NCI-H460 (cell line): Measurements from ENCODE around the gene HSD17B13. TPM values are rescaled to one million over a fixed set of nuclear protein-coding genes. Genes with fewer than 3 reads are reported as not detected.
A peak's percentile ranks its signal among the peaks of the same experiment; 100 is the strongest.
"Not testable (repeated sequence)": the region's sequence is repeated elsewhere in the genome, so short reads cannot be mapped to it uniquely, and the experiment has no call there.

Experiments used
- DNase-seq: peaks from one replicate; pipeline ENCODE4 v3.0.0-alpha.2; 2016; ENCODE audit warnings: low read depth; ENCODE audit errors: extremely low read depth
- total RNA-seq: library from RNA; depleted of rRNA; stranded (reverse); fragments of >200 nt; shearing (Covaris generic); gene quantifications from 2 replicates; pipeline ENCODE4 v1.2.3, GENCODE V29; 2014

Gene HSD17B13
- total RNA-seq, 1 experiment from 2014 or later: 0.20 TPM

- no peak for DNase-seq
Measured at GRCh38 chr4:87317527-87317926, 5.2 kb downstream of the HSD17B13 start.

GRCh38 chr4:87316961-87317360 is 5.7 kb downstream of the HSD17B13 start:
- DNase-seq: no peak

GRCh38 chr4:87315000-87315399 is 7.7 kb downstream of the HSD17B13 start:
- not testable (repeated sequence) for DNase-seq

GRCh38 chr4:87313756-87314155 is 8.9 kb downstream of the HSD17B13 start:
- no peak for DNase-seq

- DNase-seq: no peak
Measured at GRCh38 chr4:87311684-87312083, 11.0 kb downstream of the HSD17B13 start.

GRCh38 chr4:87310691-87311335 is 11.9 kb downstream of the HSD17B13 start:
- DNase-seq: no peak

- no peak for DNase-seq
Measured at GRCh38 chr4:87309625-87310024, 13.1 kb downstream of the HSD17B13 start.

- no peak for DNase-seq
Measured at GRCh38 chr4:87306056-87306455, 16.6 kb downstream of the HSD17B13 start.

GRCh38 chr4:87305562-87305961 is 17.1 kb downstream of the HSD17B13 start:
- DNase-seq: no peak

- peak; percentile 12 for DNase-seq
Measured at GRCh38 chr4:87304745-87305432, 17.8 kb downstream of the HSD17B13 start.

- DNase-seq: no peak
Measured at GRCh38 chr4:87299898-87300297, 22.8 kb downstream of the HSD17B13 start.

GRCh38 chr4:87298362-87298761 is 24.3 kb downstream of the HSD17B13 start:
- DNase-seq: no peak

- DNase-seq: not testable (repeated sequence)
Measured at GRCh38 chr4:87294911-87295310, 27.8 kb downstream of the HSD17B13 start.

- not testable (repeated sequence) for DNase-seq
Measured at GRCh38 chr4:87293889-87294288, 28.8 kb downstream of the HSD17B13 start.

- no peak for DNase-seq
Measured at GRCh38 chr4:87286970-87287369, 35.7 kb downstream of the HSD17B13 start.

- DNase-seq: not testable (repeated sequence)
Measured at GRCh38 chr4:87284268-87284667, 38.4 kb downstream of the HSD17B13 start.

- DNase-seq: no peak
Measured at GRCh38 chr4:87283151-87283550, 39.5 kb downstream of the HSD17B13 start.

GRCh38 chr4:87281603-87282002 is 41.1 kb downstream of the HSD17B13 start:
- DNase-seq: no peak

- DNase-seq: no peak
Measured at GRCh38 chr4:87278335-87278794, 44.3 kb downstream of the HSD17B13 start.

GRCh38 chr4:87275311-87275710 is 47.4 kb downstream of the HSD17B13 start:
- no peak for DNase-seq

GRCh38 chr4:87274803-87275202 is 47.9 kb downstream of the HSD17B13 start:
- no peak for DNase-seq

- no peak for DNase-seq
Measured at GRCh38 chr4:87274327-87274726, 48.4 kb downstream of the HSD17B13 start.
